ENCODE data around the gene HNRNPDL.

The HNRNPDL gene

GRCh38 chr4:82401600-82401999 is 28.7 kb downstream of the HNRNPDL start:
- TF ChIP-seq BACH2 (CRISPR knock-in tag; IDR thresholded peaks at IDR 0.05; ENCODE audit: borderline replicate concordance), result no peak
- no peak for TF ChIP-seq ZNF8 (CRISPR knock-in tag; IDR thresholded peaks at IDR 0.05)
- no peak for TF ChIP-seq TCF4 (CRISPR knock-in tag; IDR thresholded peaks at IDR 0.05; ENCODE audit: borderline replicate concordance)
- no peak for TF ChIP-seq ZNF70 (CRISPR knock-in tag; IDR thresholded peaks at IDR 0.05)
- TF ChIP-seq RARB (CRISPR knock-in tag; IDR thresholded peaks at IDR 0.05), result no peak
- TF ChIP-seq GLIS3 (CRISPR knock-in tag; IDR thresholded peaks at IDR 0.05), result no peak
- no peak for TF ChIP-seq ARNTL (CRISPR knock-in tag; IDR thresholded peaks at IDR 0.05; ENCODE audit: borderline replicate concordance, low read depth)
- TF ChIP-seq ZFP30 (CRISPR knock-in tag; IDR thresholded peaks at IDR 0.05), result no peak

GRCh38 chr4:82398263-82398662 is 32.0 kb downstream of the HNRNPDL start:
- no peak for TF ChIP-seq TOX (CRISPR knock-in tag; IDR thresholded peaks at IDR 0.05; ENCODE audit: borderline replicate concordance)
- no peak for TF ChIP-seq PPARA (CRISPR knock-in tag; IDR thresholded peaks at IDR 0.05; ENCODE audit: borderline replicate concordance)
- TF ChIP-seq CSDC2 (CRISPR knock-in tag; IDR thresholded peaks at IDR 0.05), result no peak
- no peak for TF ChIP-seq CSRNP3 (CRISPR knock-in tag; IDR thresholded peaks at IDR 0.05)
- no peak for TF ChIP-seq TCF4 (CRISPR knock-in tag; IDR thresholded peaks at IDR 0.05; ENCODE audit: borderline replicate concordance)
- no peak for TF ChIP-seq ARNTL (CRISPR knock-in tag; IDR thresholded peaks at IDR 0.05; ENCODE audit: borderline replicate concordance, low read depth)
- no peak for TF ChIP-seq ZFP3 (CRISPR knock-in tag; IDR thresholded peaks at IDR 0.05)
- no peak for TF ChIP-seq ESRRG (CRISPR knock-in tag; IDR thresholded peaks at IDR 0.05)
- no peak for TF ChIP-seq ZFP30 (CRISPR knock-in tag; IDR thresholded peaks at IDR 0.05)
- no peak for TF ChIP-seq POU6F1 (CRISPR knock-in tag; IDR thresholded peaks at IDR 0.05; ENCODE audit: borderline replicate concordance, low read depth)
- no peak for TF ChIP-seq ISL1 (CRISPR knock-in tag; IDR thresholded peaks at IDR 0.05)
- no peak for TF ChIP-seq RARB (CRISPR knock-in tag; IDR thresholded peaks at IDR 0.05)
- no peak for TF ChIP-seq ZNF565 (CRISPR knock-in tag; conservative IDR thresholded peaks at IDR 0.05; ENCODE audit: low read depth)
- no peak for TF ChIP-seq GLIS3 (CRISPR knock-in tag; IDR thresholded peaks at IDR 0.05)
- TF ChIP-seq ZNF8 (CRISPR knock-in tag; IDR thresholded peaks at IDR 0.05), result no peak
- TF ChIP-seq TSHZ2 (CRISPR knock-in tag; IDR thresholded peaks at IDR 0.05), result no peak
- TF ChIP-seq SNAI2 (CRISPR knock-in tag; IDR thresholded peaks at IDR 0.05), result no peak
- no peak for TF ChIP-seq ZNF70 (CRISPR knock-in tag; IDR thresholded peaks at IDR 0.05)
- no peak for ATAC-seq

More at GRCh38 chr4:82401600-82401999, 28.7 kb downstream of the HNRNPDL start:
- no peak for ATAC-seq

- no peak for ATAC-seq
- TF ChIP-seq ISL1 (CRISPR knock-in tag; IDR thresholded peaks at IDR 0.05), result no peak
- TF ChIP-seq ZNF70 (CRISPR knock-in tag; IDR thresholded peaks at IDR 0.05), result no peak
- TF ChIP-seq BACH2 (CRISPR knock-in tag; IDR thresholded peaks at IDR 0.05; ENCODE audit: borderline replicate concordance), result no peak
- no peak for TF ChIP-seq TSHZ2 (CRISPR knock-in tag; IDR thresholded peaks at IDR 0.05)
- no peak for TF ChIP-seq CSRNP3 (CRISPR knock-in tag; IDR thresholded peaks at IDR 0.05)
- TF ChIP-seq ZNF565 (CRISPR knock-in tag; conservative IDR thresholded peaks at IDR 0.05; ENCODE audit: low read depth), result no peak
- no peak for TF ChIP-seq ESRRG (CRISPR knock-in tag; IDR thresholded peaks at IDR 0.05)
- no peak for TF ChIP-seq ZC3H10 (CRISPR knock-in tag; IDR thresholded peaks at IDR 0.05)
- TF ChIP-seq TCF4 (CRISPR knock-in tag; IDR thresholded peaks at IDR 0.05; ENCODE audit: borderline replicate concordance), result no peak
These were observed 32.7 kb downstream of the HNRNPDL start for GRCh38 chr4:82397527-82397926.

Data from SK-N-SH treated with all-trans-retinoic acid at 6 μM for 48 hours (cell line).